Endodermal cell (in vitro differentiated cells): ENCODE measurements around the gene CALHM2. TPM values are rescaled to one million over a fixed set of nuclear protein-coding genes. Genes with fewer than 3 reads are reported as not detected.

Source experiments
- DNase-seq: peaks from one replicate; pipeline ENCODE4 v3.0.0-alpha.2; 2017
- H3K27ac ChIP-seq: 2 replicates; pipeline ENCODE4 v1.5.1; 2013; ENCODE audit warnings: mild to moderate bottlenecking, low read depth, low read length, moderate library complexity
- H3K27me3 ChIP-seq: 2 replicates; pipeline ENCODE4 v1.6.1; 2013; ENCODE audit warnings: mild to moderate bottlenecking, low read length, moderate library complexity; ENCODE audit not compliant: insufficient read depth, control insufficient read depth, poor library complexity, severe bottlenecking
- H3K36me3 ChIP-seq: 2 replicates; pipeline ENCODE4 v1.7.0; 2013; ENCODE audit warnings: mild to moderate bottlenecking, low read length, moderate library complexity; ENCODE audit not compliant: control insufficient read depth, insufficient read depth
- H3K4me1 ChIP-seq: one replicate; pipeline ENCODE4 v1.7.0; 2013; ENCODE audit warnings: low read length; ENCODE audit not compliant: control insufficient read depth, insufficient read depth
- H3K4me3 ChIP-seq: 2 replicates; pipeline ENCODE4 v1.5.1; 2013; ENCODE audit warnings: mild to moderate bottlenecking, low read length, moderate library complexity
- H3K9ac ChIP-seq: 2 replicates; pipeline ENCODE4 v1.6.1; 2013; ENCODE audit warnings: mild to moderate bottlenecking, low read length, moderate library complexity; ENCODE audit not compliant: poor library complexity, severe bottlenecking; ENCODE audit errors: extremely low read depth
- H3K9me3 ChIP-seq: 2 replicates; pipeline ENCODE4 v1.6.1; 2013; ENCODE audit warnings: mild to moderate bottlenecking, low read length, moderate library complexity; ENCODE audit not compliant: control insufficient read depth
- H3K27ac Mint-ChIP-seq: 2 replicates; pipeline ENCODE4 v1.8.0; 2020; ENCODE audit warnings: mixed read lengths
- H3K27me3 Mint-ChIP-seq: 2 replicates; pipeline ENCODE4 v1.8.0; 2021; ENCODE audit warnings: mild to moderate bottlenecking, mixed read lengths; ENCODE audit not compliant: insufficient read depth
- H3K36me3 Mint-ChIP-seq: 2 replicates; pipeline ENCODE4 v1.8.0; 2020; ENCODE audit warnings: low read depth, mixed read lengths
- H3K4me1 Mint-ChIP-seq: 2 replicates; pipeline ENCODE4 v1.8.0; 2020; ENCODE audit warnings: mixed read lengths
- H3K4me3 Mint-ChIP-seq: 2 replicates; pipeline ENCODE4 v1.8.0; 2020; ENCODE audit warnings: mild to moderate bottlenecking, moderate library complexity, mixed read lengths
- H3K9me3 Mint-ChIP-seq: 2 replicates; pipeline ENCODE4 v1.8.0; 2020; ENCODE audit warnings: mild to moderate bottlenecking, mixed read lengths
- CTCF ChIP-seq: fragments of 200-600 bp; sonication (generic); conservative IDR thresholded peaks from 2 replicates; pipeline ENCODE4 v1.5.0; 2021; ENCODE audit warnings: antibody characterized with exemption, mild to moderate bottlenecking
- WGBS, 2 experiments: methylation state at CpG; one replicate each; pipeline versions ENCODE4 v1.1.5 to v1.1.7; 2013; ENCODE audit warnings: missing lambda C conversion rate in 2 of 2, mixed read lengths in 1 of 2; ENCODE audit not compliant: insufficient coverage in 1 of 2, insufficient read length in 1 of 2; 5-methylcytosine and 5-hydroxymethylcytosine counted together
- total RNA-seq, 2 donors: library from RNA; stranded (reverse); fragmentation: NEBNext Ultra II Directional in 1 of 2; extraction: Animal tissue kit (Norgen Biotek cat#: 25700) in 1 of 2; gene quantifications; 2 replicates in 1 of 2; 3 replicates in 1 of 2; pipeline ENCODE4 v1.2.1, GENCODE V29; 2021

The CALHM2 gene
- total RNA-seq, 2 donors from 2014 or later = 1.0 to 3.1 TPM

DNA sequence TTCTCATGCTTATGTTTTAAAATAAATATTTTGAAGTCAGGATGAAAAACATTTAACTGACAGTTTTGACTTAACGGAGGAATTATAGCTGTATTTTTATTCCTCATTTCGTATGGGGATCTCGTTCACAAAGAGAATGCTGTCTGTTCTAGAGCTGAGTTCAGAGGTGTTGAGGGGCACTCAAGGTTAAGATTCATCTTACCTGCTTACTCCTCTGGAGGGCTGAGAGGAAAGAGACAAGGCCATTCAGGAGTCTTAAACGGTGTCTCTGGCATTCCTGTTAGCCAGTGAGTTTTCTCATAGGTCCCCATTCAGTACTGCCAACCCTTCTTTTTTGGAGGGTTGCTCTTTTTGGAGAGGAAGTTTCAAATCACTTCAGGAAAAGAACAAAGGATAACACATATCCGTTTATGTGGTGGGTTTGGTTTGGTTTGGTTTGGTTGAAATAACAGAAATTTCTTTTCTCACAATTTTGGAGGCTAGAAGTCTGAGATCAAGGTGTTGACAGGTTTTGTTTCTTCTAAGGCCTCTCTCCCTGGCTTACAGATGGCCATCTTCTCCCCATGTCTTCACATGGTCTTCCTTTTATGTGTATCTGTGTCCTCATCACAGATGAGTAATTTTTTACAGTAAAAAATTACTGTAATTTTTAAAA is 23.1 kb downstream of the CALHM2 start:
- H3K9ac ChIP-seq = no peak overlapping the region
- no peaks in the 10 kb centered on the region for H3K27me3 Mint-ChIP-seq
- H3K4me3 Mint-ChIP-seq = no peak overlapping the region
- H3K36me3 ChIP-seq = peaks cover 90% of the 10 kb centered on the region
- 93 to 100% methylated on average over 3 to 5 of the region's 5 CpGs for WGBS, 2 experiments
- no peaks in the 10 kb centered on the region for H3K9me3 ChIP-seq
- peaks cover 80% of the 10 kb centered on the region for H3K36me3 Mint-ChIP-seq
- no peak overlapping the region for H3K27ac ChIP-seq
- DNase-seq = no peak
- H3K4me1 Mint-ChIP-seq = no peaks in the 10 kb centered on the region
- no peak overlapping the region for H3K27ac Mint-ChIP-seq
- TF ChIP-seq CTCF = no peak
- no peaks in the 10 kb centered on the region for H3K27me3 ChIP-seq
- no peak overlapping the region for H3K4me3 ChIP-seq
- no peaks in the 10 kb centered on the region for H3K4me1 ChIP-seq
- H3K9me3 Mint-ChIP-seq = no peaks in the 10 kb centered on the region

DNA sequence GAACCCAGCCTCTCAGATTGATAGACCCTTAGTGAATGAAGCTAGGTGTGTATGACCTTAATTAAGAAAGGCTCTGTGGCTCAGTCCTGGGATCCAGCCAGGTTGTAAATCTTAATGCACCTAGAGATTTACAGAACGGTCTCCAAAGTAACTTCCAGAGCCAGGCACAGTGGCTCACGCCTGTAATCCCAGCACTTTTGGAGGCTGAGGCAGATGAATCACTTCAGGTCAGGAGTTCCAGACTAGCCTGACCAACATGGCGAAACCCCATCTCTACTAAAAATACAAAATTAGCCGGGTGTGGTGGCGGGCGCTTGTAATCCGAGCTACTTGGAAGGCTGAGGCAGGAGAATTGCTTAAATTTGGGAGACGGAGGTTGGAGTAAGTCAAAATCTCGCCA is 24.3 kb downstream of the CALHM2 start:
- TF ChIP-seq CTCF = no peak
- peaks cover 83% of the 10 kb centered on the region for H3K36me3 Mint-ChIP-seq
- no peaks in the 10 kb centered on the region for H3K4me1 Mint-ChIP-seq
- no peaks in the 10 kb centered on the region for H3K27me3 Mint-ChIP-seq
- no peaks in the 10 kb centered on the region for H3K9me3 Mint-ChIP-seq
- H3K4me3 Mint-ChIP-seq = no peak overlapping the region
- 89 to 96% methylated on average over 2 to 9 of the region's 9 CpGs for WGBS, 2 experiments
- Histone ChIP-seq H3K9me3 (no peaks in the 10 kb centered on the region), H3K4me3 (no peak overlapping the region), H3K4me1 (no peaks in the 10 kb centered on the region), H3K27me3 (no peaks in the 10 kb centered on the region), H3K27ac (no peak overlapping the region), H3K9ac (no peak overlapping the region), H3K36me3 (peaks cover 90% of the 10 kb centered on the region)
- no peak overlapping the region for H3K27ac Mint-ChIP-seq
- no peak for DNase-seq

DNA sequence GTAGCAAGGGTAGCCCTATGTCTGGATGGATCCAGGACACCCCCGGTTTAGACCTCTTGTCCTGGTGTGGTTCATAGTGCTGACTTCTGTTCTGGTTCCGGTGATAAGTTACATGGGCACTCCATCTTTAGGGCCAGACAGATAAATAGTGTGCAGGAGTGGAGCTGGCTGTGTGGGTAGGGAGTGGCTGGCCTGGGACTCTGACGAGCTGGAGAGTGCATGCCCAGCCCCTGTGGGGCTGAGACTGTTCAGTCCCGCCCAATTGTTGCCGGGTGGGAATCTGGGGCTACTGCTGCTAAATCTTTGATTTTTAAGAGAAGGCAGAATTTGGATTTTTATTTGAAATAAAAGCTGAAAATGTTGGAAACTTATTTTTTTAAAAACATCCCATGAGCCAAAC is 28.4 kb downstream of the CALHM2 start:
- Mint-ChIP-seq H3K4me1 (no peaks in the 10 kb centered on the region), H3K9me3 (no peaks in the 10 kb centered on the region), H3K36me3 (peaks cover 86% of the 10 kb centered on the region), H3K27ac (no peak overlapping the region), H3K27me3 (no peaks in the 10 kb centered on the region), H3K4me3 (no peak overlapping the region)
- peaks cover 86% of the 10 kb centered on the region for H3K36me3 ChIP-seq
- no peaks in the 10 kb centered on the region for H3K9me3 ChIP-seq
- DNase-seq = no peak
- TF ChIP-seq CTCF = no peak
- 95% methylated on average over 5 of the region's 5 CpGs; no CpG with 5 or more reads in 1 of the 2 experiments for WGBS, 2 experiments
- H3K9ac ChIP-seq = no peak overlapping the region
- H3K4me1 ChIP-seq = no peaks in the 10 kb centered on the region
- no peaks in the 10 kb centered on the region for H3K27me3 ChIP-seq
- no peak overlapping the region for H3K27ac ChIP-seq
- H3K4me3 ChIP-seq = no peak overlapping the region
